Bronchial epithelial cell (primary cell): ENCODE data around the gene MAOA. TPM values are rescaled to one million over a fixed set of nuclear protein-coding genes. Genes with fewer than 3 reads are reported as not detected.

ENCODE experiments used
- DNase-seq: peaks from one replicate; pipeline ENCODE4 v3.0.0-alpha.2; 2010; ENCODE audit warnings: low read depth
- FAIRE-seq: peaks from 2 replicates; lab custom pipeline; 2011; peaks lifted over from hg19 to GRCh38; lab: Jason Lieb, UNC
- H3K27me3 ChIP-seq: 2 replicates; pipeline ENCODE4 v1.5.1; 2011; ENCODE audit warnings: low read length; ENCODE audit not compliant: control insufficient read depth, insufficient read depth
- H3K36me3 ChIP-seq: 2 replicates; pipeline ENCODE4 v1.5.1; 2011; ENCODE audit warnings: low read length; ENCODE audit not compliant: control insufficient read depth, insufficient read depth
- H3K4me3 ChIP-seq: 2 replicates; pipeline ENCODE4 v1.5.1; 2011; ENCODE audit warnings: mild to moderate bottlenecking, low read depth, low read length, control low read depth
- total RNA-seq: library from RNA; depleted of rRNA; stranded (reverse); fragments of >200 nt; gene quantifications from 2 replicates; pipeline ENCODE4 v1.2.1, GENCODE V29; 2014
- TF ChIP-seq, protein P1 (sequence below): IDR thresholded peaks from 2 replicates; pipeline ENCODE4 v1.5.1; 2011; ENCODE audit warnings: mild to moderate bottlenecking, moderate library complexity, low read length, control low read depth, inconsistent platforms; ENCODE audit not compliant: insufficient read depth, severe bottlenecking

MAOA gene
- total RNA-seq, 1 donor from 2014 or later, result 126 TPM

DNA sequence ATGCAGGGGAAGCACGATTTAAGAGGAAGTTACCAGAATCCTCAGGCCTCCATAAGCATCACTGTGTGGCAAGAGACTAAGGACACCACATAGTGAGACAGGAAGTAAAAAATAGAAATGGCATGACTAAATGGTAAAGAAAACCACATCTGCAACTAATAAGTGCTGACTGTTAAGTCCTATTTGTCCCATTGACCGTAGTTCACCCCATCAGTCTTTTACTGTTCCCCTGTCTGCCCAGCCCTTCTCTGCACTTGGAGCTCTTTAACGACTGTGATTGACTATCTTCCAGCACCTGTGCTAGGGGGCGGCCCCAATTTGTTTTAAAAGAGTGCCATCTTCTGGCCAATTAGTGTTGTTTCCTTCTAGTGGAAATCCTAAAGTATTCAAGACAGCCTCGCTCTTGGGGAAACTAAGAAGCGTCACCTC lies 94.2 kb downstream of the MAOA start:
- no peaks in the 10 kb centered on the region for H3K36me3 ChIP-seq
- DNase-seq (peak; percentile 47), FAIRE-seq (peak; percentile 36)
- no peak overlapping the region for H3K4me3 ChIP-seq
- TF ChIP-seq, protein P1, sequence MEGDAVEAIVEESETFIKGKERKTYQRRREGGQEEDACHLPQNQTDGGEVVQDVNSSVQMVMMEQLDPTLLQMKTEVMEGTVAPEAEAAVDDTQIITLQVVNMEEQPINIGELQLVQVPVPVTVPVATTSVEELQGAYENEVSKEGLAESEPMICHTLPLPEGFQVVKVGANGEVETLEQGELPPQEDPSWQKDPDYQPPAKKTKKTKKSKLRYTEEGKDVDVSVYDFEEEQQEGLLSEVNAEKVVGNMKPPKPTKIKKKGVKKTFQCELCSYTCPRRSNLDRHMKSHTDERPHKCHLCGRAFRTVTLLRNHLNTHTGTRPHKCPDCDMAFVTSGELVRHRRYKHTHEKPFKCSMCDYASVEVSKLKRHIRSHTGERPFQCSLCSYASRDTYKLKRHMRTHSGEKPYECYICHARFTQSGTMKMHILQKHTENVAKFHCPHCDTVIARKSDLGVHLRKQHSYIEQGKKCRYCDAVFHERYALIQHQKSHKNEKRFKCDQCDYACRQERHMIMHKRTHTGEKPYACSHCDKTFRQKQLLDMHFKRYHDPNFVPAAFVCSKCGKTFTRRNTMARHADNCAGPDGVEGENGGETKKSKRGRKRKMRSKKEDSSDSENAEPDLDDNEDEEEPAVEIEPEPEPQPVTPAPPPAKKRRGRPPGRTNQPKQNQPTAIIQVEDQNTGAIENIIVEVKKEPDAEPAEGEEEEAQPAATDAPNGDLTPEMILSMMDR, result peak; percentile 36
- H3K27me3 ChIP-seq, result no peaks in the 10 kb centered on the region

GRCh38 chrX:43753637-43754036 lies 97.5 kb downstream of the MAOA start:
- no peaks in the 10 kb centered on the region for H3K27me3 ChIP-seq
- TF ChIP-seq, protein P1, result no peak
- FAIRE-seq (no peak), DNase-seq (peak; percentile 5)
- no peak overlapping the region for H3K4me3 ChIP-seq
- H3K36me3 ChIP-seq, result no peaks in the 10 kb centered on the region

DNA sequence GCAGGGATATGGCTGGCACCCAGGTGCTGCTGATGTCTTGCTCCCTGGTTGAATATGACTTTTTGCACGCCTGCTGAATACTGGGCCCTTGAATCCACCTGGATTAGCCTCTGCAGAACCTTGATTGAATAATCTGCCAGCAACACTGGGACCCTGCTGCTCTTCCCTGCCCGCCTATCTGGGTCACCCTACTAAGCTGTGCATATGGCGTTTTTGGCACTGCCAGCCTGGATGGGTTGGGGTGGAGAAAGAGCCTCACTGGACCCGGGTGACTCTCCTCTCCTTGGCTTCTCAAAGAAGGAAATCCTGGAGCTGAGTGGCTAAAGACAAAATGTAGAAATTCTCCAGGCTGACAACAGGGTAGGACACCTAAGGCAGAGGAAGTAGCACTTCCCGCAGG lies 100.0 kb downstream of the MAOA start:
- TF ChIP-seq, protein P1, result no peak
- no peak for FAIRE-seq

GRCh38 chrX:43758044-43758443 lies 101.9 kb downstream of the MAOA start:
- DNase-seq (no peak), FAIRE-seq (no peak)
- no peaks in the 10 kb centered on the region for H3K27me3 ChIP-seq
- H3K4me3 ChIP-seq, result no peak overlapping the region
- TF ChIP-seq, protein P1, result no peak
- H3K36me3 ChIP-seq, result no peaks in the 10 kb centered on the region

More for the DNA sequence above, 100.0 kb downstream of the MAOA start:
- no peaks in the 10 kb centered on the region for H3K36me3 ChIP-seq
- no peak overlapping the region for H3K4me3 ChIP-seq
- DNase-seq, result no peak
- H3K27me3 ChIP-seq, result no peaks in the 10 kb centered on the region

- no peak for FAIRE-seq
- no peak for DNase-seq
- TF ChIP-seq, protein P1, result no peak
- Histone ChIP-seq H3K36me3 (no peaks in the 10 kb centered on the region), H3K27me3 (no peaks in the 10 kb centered on the region), H3K4me3 (no peak overlapping the region)
Observed at GRCh38 chrX:43785930-43786591, 130.0 kb downstream of the MAOA start.

Other genes with a start within 250 kb of the MAOA start
- gene MAOB, start 226.2 kb downstream of the MAOA start, total RNA-seq, result under 0.01 and 0.13 TPM in 2 replicates